Kidney (tissue), 14 donors: ENCODE results near the gene CYSTM1. TPM values are rescaled to one million over a fixed set of nuclear protein-coding genes. Genes with fewer than 3 reads are reported as not detected.

Source experiments
- DNase-seq, 5 donors: peaks; one replicate each; pipeline ENCODE4 v3.0.0-alpha.2; 2013 to 2020
- FAIRE-seq: peaks from 2 replicates; lab custom pipeline; 2012; peaks lifted over from hg19 to GRCh38; lab: Jason Lieb, UNC
- H3K27ac ChIP-seq, 2 donors: one replicate each; pipeline ENCODE4 v1.7.0; 2013; ENCODE audit warnings: low read depth in 2 of 2, low read length in 2 of 2, inconsistent platforms in 1 of 2
- H3K27me3 ChIP-seq: one replicate; pipeline ENCODE4 v1.7.1; 2013; ENCODE audit warnings: low read length, inconsistent platforms; ENCODE audit not compliant: control insufficient read depth, insufficient read depth
- H3K36me3 ChIP-seq, 3 donors: one replicate each; pipeline versions ENCODE4 v1.7.0 to v1.7.1; 2013; ENCODE audit warnings: low read length in 3 of 3, control low read depth in 1 of 3, inconsistent platforms in 1 of 3; ENCODE audit not compliant: insufficient read depth in 3 of 3, control insufficient read depth in 2 of 3
- H3K4me1 ChIP-seq, 3 donors: one replicate each; pipeline versions ENCODE4 v1.7.0 to v1.7.1; 2013; ENCODE audit warnings: low read length in 3 of 3, inconsistent platforms in 1 of 3, low read depth in 1 of 3; ENCODE audit not compliant: control insufficient read depth in 2 of 3, insufficient read depth in 2 of 3
- H3K4me3 ChIP-seq, 3 donors: one replicate each; pipeline versions ENCODE4 v1.7.0 to v1.8.1; 2013; ENCODE audit warnings: low read length in 3 of 3, control low read depth in 1 of 3, inconsistent platforms in 1 of 3
- H3K9ac ChIP-seq, 3 donors: one replicate each; pipeline versions ENCODE4 v1.7.0 to v1.7.1; 2013; ENCODE audit warnings: low read length in 3 of 3, control low read depth in 1 of 3, inconsistent platforms in 1 of 3
- H3K9me3 ChIP-seq, 3 donors: one replicate each; pipeline versions ENCODE4 v1.7.0 to v1.7.1; 2013; ENCODE audit warnings: low read length in 3 of 3, control low read depth in 1 of 3, inconsistent platforms in 1 of 3; ENCODE audit not compliant: control insufficient read depth in 2 of 3, insufficient read depth in 1 of 3
- CTCF ChIP-seq: IDR thresholded peaks from 3 replicates; pipeline ENCODE4 v1.5.1; 2012; ENCODE audit warnings: mild to moderate bottlenecking, moderate library complexity, borderline replicate concordance; ENCODE audit not compliant: insufficient read depth; ENCODE audit errors: extremely low read depth
- intact Hi-C: fragments of 100-400 bp; cut with DNase I; formaldehyde crosslinking; loops from one replicate; pipeline ENCODE4 v1.11.1; 2022
- polyA plus RNA-seq: library from polyadenylated mRNA; stranded (reverse); fragments of 350-450 nt; fragmentation: Illumina TruSeq; extraction: RNeasy Lipid Tissue Mini Kit (QIAGEN cat#74804); gene quantifications from one replicate; pipeline ENCODE4 v1.2.3, GENCODE V29; 2014; ENCODE audit warnings: low read depth, low replicate concordance; ENCODE audit not compliant: insufficient read depth
- total RNA-seq: library from RNA; stranded (reverse); fragmentation: NEBNext Ultra II Directional; extraction: Animal tissue kit (Norgen Biotek cat#: 25700); gene quantifications from one replicate; pipeline ENCODE4 v1.2.1, GENCODE V29; 2021
- donor health status: control.
- donor health status: control.
- donor health status: control.
- donor health status: control.
- donor health status: control.
- donor health status: DM: yes; HTN: yes; CAD: no.
- donor health status: Normal renal cell carcinoma (clear cell type).

CYSTM1 gene
- total and polyA plus RNA-seq, 2 donors from 2014 or later: 157 to 485 TPM

- TF ChIP-seq CTCF: no peak
- Histone ChIP-seq H3K27me3 (no peaks in the 10 kb centered on the region), H3K4me1 (peaks cover 0 to 7% (median 3%) of the 10 kb centered on the region in 3 donors), H3K9me3 (no peaks in the 10 kb centered on the region), H3K4me3 (no peak overlapping the region), H3K27ac (no peak overlapping the region), H3K9ac (no peak overlapping the region), H3K36me3 (no peaks in the 10 kb centered on the region)
- intact Hi-C loops: no loop called here
- no peak for FAIRE-seq
- no peak for DNase-seq
Measured at GRCh38 chr5:140126315-140127012, 48.5 kb upstream of the CYSTM1 start.

DNA sequence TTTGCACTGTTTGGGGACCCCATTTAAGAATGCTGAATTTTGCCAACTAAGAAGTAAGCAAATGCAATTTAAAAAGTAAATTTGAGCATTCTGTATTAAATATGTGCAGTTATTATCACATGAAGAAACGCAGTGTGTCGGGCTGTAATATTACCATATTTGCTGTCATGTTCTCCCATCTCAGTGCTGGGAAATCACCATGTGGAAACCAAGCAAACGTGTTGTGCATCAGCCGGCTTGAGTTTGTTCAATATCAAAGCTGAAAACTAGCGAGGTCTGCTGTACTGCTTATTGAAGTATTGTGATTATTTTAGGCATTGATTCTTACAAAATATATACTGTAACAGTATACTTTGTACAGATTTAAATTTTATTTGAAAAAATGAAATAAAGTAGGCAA, 46.6 kb upstream of the CYSTM1 start:
- FAIRE-seq: no peak

GRCh38 chr5:140130949-140131733, 43.8 kb upstream of the CYSTM1 start:
- intact Hi-C loops: no loop called here
- Histone ChIP-seq H3K4me3 (no peak overlapping the region), H3K27ac (no peak overlapping the region), H3K27me3 (no peaks in the 10 kb centered on the region), H3K9ac (no peak overlapping the region), H3K9me3 (no peaks in the 10 kb centered on the region), H3K4me1 (peaks cover 0 to 10% (median 2%) of the 10 kb centered on the region in 3 donors), H3K36me3 (no peaks in the 10 kb centered on the region)
- DNase-seq (no peak), FAIRE-seq (no peak)
- TF ChIP-seq CTCF: no peak

More for the DNA sequence above, 46.6 kb upstream of the CYSTM1 start:
- no peaks in the 10 kb centered on the region for H3K9me3 ChIP-seq
- DNase-seq: no peak
- no peaks in the 10 kb centered on the region for H3K36me3 ChIP-seq
- intact Hi-C loops: no loop called here
- H3K27me3 ChIP-seq: no peaks in the 10 kb centered on the region
- H3K4me3 ChIP-seq: no peak overlapping the region
- no peak overlapping the region for H3K9ac ChIP-seq
- no peak for TF ChIP-seq CTCF
- no peak overlapping the region for H3K27ac ChIP-seq
- peaks cover 0 to 14% (median 7%) of the 10 kb centered on the region in 3 donors for H3K4me1 ChIP-seq
